HG03432 (cell line): ENCODE measurements around the gene LMBR1.

Experiments
- ATAC-seq: cut with Tn5 transposase; IDR thresholded peaks from one replicate; pipeline ENCODE4 v1.9.1; 2021; ENCODE audit warnings: mild to moderate bottlenecking, moderate library complexity; ENCODE audit not compliant: unreplicated experiment

The LMBR1 gene

DNA sequence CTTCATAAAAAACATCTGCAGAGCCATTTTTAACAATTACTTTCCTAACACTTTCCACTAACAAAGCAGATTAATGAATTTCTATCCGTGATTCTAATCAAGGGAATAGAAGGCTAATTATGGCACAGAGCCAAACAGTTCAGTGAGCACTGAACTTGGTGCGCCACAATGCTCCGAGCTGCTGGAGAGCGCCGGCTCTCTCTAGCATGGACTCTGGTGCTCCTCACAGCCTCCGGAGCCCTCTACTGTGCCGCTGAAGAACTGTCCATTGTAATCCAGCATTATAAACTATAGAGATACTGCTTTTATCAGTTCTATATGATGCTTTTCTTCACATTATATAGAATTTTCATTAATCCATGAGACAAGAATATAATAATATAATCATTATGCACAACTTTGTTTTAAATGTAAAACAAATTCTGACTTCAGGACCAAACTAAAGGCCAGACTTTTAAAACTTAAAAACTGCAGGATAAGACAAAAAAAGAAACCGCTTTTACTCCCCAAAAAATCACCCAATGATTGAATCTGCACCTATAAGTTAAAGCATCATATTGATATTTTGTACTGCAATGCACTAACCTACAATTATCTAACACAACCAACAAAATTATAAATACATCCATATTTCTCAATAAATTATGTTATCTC, 128.8 kb downstream of the LMBR1 start:
- no peak for ATAC-seq

DNA sequence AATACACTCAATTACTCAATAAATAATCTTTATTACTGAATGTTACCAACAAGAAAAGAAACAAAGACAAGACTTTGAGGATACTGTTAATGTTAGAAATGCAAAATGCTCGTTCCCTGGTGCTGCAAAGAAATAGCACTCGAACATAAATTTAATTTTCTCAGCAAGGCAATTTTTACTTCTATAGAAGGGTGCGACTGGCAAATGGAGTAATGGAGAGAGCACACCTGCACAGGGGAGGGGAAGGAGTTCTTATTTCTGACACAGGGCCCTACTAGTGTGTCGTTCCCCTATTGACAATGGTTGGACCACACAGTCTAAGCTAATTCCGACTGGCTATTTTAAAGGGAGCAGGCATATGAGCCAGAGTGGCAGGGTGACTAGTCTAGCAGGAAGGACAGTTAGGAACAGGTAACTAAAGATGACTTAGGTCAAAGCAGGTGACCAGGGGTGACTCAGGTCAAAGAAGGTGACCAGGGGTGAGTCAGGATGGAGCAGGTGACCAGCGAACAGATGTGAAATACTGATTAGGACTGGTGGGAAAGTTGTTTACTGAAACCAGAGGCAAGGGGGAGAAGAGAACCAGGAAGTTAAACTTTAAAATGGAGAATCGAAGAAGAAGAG, 133.3 kb downstream of the LMBR1 start:
- no peak for ATAC-seq

DNA sequence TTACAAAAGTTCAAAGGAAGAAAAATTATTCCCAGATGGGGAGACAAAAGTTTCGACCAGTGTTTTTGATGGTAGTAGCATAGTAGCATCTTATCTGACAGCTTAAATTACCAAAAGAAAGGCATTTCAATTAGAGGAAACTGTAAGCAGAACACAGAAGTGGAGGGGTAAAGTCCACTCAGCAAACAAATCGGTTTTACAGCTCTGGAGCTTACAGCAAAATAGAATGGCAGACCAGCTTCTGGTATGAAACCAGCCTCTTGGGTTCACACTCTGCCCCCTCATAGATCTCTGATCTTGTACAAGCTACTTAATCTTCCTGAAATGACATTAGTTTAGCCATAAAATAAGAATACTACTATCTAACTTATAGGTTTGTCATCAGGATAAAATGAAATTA, 133.8 kb downstream of the LMBR1 start:
- no peak for ATAC-seq

DNA sequence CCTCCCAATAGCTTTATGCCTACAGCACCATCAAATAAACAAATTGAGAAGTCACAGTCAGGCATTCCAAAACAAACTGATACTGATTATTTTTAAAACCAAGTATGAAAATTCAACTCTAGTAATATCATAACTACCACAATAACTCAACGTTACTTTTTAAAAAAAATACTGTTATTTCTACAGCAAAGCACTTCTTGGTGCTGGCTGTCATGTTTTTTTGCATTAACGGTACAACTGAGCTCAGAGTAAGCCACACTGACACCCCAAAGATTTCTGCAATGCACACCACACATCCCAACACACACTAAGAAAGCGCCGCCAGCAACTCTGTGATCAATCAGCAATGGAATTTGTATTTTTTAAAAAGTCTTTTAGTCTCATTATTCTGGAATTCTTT, 138.8 kb downstream of the LMBR1 start:
- ATAC-seq, result no peak

DNA sequence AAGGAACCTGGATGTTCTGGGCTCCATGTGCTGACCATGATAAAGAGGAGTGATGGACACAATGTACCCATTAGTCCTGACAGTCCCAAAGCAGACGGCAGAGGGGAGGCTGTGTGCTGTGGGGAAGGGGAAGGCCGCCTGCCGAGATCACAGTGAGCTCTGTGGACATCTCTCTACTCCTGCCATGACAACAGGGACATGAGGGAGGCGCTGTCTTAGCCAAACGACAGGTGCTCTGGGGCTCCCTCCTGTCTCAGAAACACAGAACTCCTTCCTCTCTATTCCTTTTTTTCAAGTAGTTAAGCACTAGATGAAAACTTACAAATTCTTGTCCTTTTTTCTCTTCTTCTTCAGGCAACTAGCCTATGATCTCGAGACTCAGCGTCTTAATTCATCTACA, 139.4 kb downstream of the LMBR1 start:
- ATAC-seq, result no peak

DNA sequence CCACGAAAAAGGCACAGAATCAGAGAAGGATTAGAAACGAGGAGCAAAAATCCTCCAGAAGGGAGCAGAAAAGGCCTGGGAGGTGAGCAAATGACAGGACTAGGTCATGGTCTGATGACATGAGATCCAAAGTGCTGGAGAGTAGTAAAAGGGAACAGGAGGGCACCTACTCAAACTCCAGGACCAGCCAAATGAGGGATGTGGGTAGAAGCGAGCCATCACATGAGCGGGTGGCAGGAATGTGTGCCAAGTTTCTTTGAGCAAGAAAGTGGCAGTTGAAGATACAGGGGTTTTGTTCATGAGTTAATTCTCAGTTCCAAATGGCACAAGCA, 139.8 kb downstream of the LMBR1 start:
- ATAC-seq, result no peak

DNA sequence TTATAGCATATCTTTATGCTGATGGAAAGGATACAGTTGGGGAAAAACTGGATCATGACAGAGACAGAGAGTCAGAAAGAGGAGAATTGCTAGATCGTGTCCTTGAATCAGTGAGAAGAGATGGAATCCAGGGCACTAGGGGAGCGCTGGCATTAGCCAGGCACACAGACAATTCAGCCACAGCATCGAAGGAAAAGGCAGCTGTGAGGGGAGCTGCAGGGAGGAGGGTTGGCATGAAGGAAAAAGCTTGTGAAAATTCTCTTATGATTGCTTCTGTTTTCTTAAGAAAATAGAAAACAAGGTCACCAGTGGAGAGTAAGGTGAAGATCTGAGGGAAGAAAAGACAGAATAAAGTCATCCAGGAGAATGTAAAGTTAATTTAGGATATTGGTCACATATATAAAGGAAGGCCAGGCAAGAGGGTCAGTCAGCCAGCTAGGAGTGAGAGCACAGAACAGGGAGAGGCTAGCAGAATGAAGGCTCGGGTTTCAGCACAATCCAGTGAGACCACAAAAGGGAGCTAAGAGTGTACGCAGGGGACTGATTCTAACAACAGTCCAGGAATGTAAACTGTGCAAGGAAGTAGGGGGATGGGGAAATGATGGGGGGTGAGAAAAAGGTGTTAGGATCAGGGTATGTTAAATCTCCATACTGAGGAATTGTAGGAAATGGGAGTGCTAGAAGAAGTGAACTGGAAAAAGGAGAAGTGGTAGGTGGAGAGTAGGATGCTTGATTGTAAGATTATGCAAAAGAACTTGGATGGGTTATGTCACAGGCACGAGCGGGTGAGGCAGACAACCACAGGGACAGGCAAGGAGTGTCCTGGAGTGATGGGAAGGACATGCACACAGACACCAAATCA, 140.4 kb downstream of the LMBR1 start:
- no peak for ATAC-seq

DNA sequence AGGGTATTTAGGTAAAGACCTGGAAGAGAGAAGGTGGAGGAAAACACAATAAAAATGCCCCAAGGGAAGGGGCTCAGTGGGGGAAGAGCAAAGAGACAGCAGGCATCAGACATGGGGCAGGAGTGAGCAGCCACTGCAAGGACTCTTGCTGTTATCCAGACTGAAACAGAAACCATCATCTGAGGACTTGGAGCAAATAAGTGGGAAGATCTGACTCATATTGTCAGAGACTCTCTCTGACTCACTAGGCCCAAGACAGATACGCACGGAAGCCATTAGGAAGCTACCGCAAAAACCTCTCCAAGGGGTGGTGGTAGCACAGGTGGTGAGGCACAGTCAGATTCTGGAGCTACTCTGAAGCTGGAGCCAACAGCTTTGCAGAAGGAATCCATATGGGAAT, 141.7 kb downstream of the LMBR1 start:
- ATAC-seq, result peak; percentile 60

DNA sequence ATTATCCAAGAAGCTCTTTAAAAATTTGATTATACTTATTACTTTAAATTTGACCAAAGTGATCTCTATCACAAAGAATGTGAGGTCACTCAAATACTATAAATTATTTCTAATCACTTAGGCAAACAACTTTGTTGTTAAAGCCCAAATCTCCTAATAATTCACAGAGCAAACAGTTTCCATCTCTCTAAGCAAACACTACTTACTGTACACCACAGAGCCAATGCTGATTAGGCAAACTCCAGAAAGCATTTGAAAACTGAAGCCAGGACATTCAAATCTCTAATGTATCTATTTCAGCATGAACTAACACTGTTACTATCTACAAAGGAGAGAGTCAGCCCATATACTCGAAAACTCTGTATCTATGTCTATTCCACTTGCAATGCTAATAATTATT, 145.3 kb downstream of the LMBR1 start:
- ATAC-seq, result no peak

DNA sequence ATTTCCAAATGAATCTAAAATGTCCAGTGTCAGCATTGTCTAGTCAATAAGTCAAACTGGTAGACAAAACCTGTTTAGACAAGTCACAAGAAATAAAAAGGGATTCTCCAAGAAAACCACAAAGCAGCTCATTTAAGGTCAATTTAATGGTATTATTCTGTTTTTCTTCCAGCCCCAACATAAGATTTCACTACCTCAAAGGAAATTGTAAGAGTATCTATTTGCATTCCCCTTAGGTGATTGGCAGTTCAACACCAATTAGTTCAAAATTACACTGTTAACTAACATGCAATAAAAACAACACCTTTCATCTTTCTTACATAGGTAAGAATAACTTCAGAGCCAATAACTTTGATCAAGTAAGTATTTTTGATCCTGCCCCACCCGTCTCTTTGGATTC, 146.1 kb downstream of the LMBR1 start:
- ATAC-seq, result no peak

DNA sequence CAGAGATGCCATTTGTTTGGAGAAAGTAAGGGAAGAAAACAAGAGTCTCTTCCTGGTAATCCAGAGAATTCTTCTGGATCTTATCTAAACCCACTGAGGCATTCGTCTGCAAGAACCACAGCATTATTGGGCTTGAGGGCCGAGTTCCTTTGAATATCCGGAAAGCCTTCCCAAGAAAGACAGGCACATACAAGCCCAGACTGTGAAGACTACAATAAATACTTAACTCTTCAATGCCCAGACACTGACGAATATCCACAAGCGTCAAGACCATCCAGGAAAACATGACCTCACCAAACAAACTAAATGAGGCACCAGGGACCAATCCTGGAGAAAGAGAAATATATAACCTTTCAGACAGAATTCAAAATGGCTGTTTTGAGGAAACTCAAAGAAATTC, 153.4 kb downstream of the LMBR1 start:
- ATAC-seq, result no peak

DNA sequence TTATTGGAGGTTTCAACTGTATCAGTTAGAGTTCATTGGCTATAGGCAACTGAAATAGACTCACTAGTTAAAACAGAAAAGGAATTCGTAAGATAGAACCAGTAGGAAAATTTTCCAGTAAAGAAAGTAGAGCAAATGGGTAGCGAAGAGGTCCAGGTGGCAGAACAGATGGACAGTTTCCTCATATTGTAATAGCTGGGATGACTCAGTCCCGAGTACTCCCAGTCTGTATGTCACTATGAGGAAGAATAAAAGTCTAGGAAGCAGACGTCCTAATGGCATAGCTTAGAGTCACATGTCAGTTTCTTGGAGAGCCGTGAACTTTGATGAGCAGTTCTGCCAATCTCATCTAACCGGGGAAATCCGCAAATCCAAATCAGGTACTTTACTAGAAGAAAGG, 157.1 kb downstream of the LMBR1 start:
- no peak for ATAC-seq

DNA sequence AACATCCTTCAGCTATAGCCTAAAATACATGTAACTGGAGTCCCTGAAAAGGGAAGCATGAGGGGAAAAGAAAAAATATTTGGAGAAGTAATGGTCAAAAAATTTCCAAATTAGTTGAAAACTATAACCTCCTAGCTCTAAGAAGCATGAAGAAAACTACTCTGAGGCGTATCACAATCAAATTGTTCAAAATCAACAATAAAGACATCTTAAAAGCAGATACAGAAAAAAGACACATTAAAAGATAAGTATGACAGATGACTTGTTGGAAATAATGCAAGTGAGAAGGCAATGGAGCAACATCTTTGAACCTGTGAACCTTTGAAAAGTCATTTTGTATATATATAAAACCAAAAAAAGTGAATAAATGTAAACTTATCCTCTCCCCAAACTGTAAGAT, 159.3 kb downstream of the LMBR1 start:
- ATAC-seq, result no peak

DNA sequence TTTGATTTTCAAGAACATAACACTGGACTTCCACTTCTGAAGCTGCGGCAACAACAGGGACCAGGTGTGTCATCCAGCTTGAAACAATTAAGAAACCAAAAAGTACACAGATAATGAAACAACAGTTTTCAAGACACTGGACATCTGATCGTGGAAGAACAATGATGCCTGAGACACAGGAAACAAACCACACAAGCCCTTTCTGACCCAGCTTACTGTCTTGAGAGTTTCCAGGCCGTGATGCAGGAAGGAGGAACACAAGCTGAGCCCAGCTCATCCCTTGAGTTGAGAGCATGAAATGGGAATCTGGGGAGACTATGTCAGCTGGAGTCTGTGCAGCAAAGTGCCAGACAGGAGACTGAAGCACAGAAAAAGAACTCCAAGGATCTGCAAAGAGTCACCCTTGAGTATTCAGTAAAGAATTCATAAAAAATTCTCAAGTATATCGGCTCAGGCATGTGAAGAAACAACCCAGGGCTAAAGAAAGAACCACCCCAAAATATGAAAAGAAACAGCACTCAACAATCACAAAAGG, 160.8 kb downstream of the LMBR1 start:
- ATAC-seq, result no peak

DNA sequence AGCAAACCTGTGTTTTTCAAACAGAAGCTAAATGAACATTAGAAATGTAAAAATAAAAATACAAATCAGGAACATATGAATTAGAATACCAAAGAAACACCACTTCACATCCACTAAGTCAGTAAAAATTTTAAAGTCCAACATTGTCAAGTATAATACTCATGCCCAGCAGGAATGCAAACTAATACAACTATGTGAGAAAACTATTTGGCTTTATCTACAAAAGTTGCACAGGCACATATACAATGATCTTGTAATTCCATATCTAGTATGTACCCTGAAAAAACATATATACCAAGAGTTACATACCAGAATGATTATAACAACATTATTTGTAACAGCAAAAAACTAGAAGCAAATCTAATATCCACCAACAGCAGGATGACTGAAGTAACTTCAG, 161.3 kb downstream of the LMBR1 start:
- no peak for ATAC-seq

DNA sequence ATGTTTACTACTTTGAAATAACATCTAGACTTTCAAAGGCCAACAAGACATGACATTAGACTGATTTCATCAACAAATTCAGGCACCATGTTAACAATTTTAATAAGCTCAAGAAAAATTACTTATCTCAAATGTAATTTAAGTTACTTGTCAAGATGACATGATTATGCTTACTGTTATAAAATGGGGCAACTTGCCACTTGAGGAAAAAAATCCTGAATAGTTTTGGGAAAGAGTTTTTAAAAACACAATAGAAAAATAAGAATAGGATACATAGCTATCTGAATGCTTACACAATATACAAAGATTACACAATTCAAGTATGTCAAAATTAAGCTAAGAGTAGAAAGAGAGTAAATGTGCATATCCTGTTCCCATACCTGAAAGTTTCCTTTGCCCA, 167.0 kb downstream of the LMBR1 start:
- ATAC-seq, result no peak

DNA sequence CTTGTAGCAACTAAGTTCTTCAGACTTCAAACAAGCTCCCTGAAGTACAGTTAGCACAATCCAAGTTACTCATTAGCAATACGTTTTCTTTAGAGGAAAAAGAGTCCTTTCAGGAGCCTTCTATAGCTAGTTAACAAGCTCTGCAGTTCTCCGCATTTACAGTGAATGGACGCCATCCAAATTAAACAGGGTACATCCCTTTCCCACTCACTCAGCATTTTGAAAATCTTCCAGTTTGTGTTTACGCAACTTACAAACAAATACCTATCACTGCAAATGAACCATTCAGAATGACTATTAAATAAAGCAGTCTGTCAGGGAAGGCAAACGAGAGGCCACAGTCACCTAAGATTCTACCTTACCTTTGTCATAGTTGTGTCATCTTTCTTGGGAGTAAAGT, 167.9 kb downstream of the LMBR1 start:
- ATAC-seq, result no peak

DNA sequence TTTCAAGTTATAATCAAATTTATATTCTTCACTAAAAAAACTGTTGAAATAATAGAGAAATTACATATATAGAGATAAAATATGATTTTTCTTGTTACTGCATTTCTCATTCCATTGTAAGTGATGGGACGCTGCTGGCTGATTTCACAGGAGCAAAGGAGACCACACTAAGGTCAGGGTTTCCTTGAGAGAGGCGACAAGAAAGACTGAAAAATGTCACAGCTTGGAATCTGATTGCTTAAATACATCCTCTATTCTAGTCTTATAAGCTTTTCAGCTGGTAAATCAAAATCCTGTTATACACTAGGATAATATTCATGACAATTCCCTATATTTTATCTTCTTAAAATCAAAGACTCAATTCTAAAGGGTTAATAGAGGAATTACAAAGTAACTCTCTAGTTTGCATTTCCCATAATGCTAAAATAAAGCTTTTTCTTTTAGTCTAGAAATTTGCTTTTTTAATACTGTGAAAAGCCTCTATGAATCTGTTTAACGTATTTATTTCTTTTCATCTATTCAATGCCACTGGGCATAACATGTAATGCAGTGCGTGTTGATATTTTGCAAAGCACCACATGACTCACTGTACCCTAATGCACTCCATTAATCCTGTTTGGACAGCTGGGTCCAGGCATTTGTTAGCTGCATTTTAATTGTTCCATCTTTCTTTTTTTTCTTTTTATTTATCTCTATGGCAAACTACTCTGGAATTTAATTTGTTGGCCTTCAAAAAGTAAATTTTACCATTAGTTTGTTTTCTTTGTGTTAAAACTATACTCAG, 170.7 kb downstream of the LMBR1 start:
- no peak for ATAC-seq

DNA sequence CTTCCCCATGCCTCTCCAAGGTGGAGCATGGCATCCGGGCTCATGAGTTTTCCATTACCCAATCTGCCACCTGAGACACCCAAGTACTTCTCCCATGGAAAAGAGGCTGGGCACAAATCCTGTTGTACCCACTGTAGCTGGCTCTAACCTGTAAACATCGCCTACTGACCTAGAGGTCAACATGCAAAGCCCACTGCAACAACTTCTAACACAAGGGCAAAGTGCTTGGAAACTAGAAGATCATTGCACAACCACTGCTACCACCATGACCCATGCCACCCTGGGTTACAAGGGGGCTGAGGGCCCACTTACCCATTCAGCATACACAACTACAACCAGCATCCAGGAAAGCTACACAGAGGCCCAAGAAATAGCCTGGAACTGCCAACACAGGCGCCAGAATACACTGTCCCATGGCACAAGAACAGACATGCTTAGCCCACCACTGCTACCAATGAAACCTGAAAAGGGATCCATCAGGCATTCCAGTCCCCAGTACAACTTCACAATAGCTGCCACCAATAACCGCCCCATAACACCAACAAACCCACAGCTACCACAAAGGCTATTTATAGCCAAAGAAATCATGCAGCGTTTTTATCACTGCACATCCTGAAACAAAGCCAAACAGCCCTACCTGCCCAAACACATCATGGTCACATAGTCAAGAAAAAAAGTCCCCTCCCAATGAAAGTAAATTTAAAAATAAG, 189.1 kb downstream of the LMBR1 start:
- ATAC-seq, result peak; percentile 85

DNA sequence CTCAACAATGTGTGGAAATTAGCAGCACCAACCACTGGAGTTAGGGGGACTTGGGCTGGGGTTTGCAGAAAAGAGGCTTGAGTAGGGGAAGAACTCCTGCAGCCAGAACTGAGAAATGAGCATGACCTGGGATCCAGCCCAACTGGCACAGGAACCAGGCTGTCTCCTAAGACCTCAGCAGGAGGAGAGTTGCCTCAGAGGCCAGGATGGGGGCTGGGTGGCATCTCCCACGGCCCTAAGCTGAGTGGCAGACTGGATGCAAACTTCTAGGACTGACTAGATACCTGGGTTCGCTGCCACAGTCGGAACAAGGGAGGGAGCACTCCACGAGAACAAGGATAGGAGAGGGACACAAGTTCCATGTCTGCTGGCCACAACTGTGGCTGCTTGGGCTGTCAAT, 189.8 kb downstream of the LMBR1 start:
- ATAC-seq, result no peak

DNA sequence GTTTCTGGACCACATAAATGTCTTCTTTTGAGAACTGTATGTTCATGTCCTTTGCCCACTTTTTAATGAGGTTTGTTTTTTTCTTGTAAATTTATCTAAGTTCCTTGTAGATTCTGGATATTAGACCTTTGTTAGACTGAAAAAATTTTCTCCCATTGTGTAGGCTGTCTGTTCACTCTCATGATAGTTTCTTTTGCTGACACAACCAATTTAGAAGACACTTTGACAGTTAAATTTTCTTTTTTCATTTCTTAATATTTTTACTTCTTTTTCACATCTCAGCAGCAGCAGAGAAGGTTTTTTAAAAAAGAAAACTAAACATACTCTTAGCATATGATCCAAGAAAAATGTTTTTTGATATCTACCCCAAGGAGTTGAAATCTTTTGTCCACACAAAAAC, 190.6 kb downstream of the LMBR1 start:
- no peak for ATAC-seq
